Suprapubic skin (tissue), 4 donors: ENCODE results near the gene ADCY6.

Experiments used
- CTCF ChIP-seq, 2 donors: fragments of 200-600 bp in 1 of 2; fragments of 450-650 bp in 1 of 2; sonication (generic) in 1 of 2; IDR thresholded peaks; one replicate each; pipeline ENCODE4 v1.5.1; 2016 to 2019; ENCODE audit warnings: antibody characterized with exemption in 2 of 2, mild to moderate bottlenecking in 1 of 2, moderate library complexity in 1 of 2
- EP300 ChIP-seq: sonication (generic); formaldehyde crosslinking; IDR thresholded peaks from one replicate; pipeline ENCODE4 v1.6.1; 2017; ENCODE audit warnings: antibody characterized with exemption
- POLR2A ChIP-seq, 2 donors: fragments of 450-650 bp; IDR thresholded peaks; one replicate each; pipeline ENCODE4 v1.6.1; 2017; ENCODE audit warnings: antibody characterized with exemption in 2 of 2, mild to moderate bottlenecking in 2 of 2, moderate library complexity in 2 of 2
- POLR2AphosphoS5 ChIP-seq, 3 donors: sonication (generic); formaldehyde crosslinking; IDR thresholded peaks; one replicate each; pipeline ENCODE4 v1.6.1; 2017; ENCODE audit warnings: antibody characterized with exemption in 3 of 3

GRCh38 chr12:48813465-48814261, 24.8 kb upstream of the ADCY6 start:
- no peak for TF ChIP-seq CTCF (IDR thresholded peaks at IDR 0.05)
- no peak for TF ChIP-seq POLR2AphosphoS5 (IDR thresholded peaks at IDR 0.05)
- no peak for TF ChIP-seq POLR2A (IDR thresholded peaks at IDR 0.05)
- TF ChIP-seq EP300, result no peak
